K562 (cell line): Measurements from ENCODE around the gene THUMPD1. TPM values are rescaled to one million over a fixed set of nuclear protein-coding genes. Genes with fewer than 3 reads are reported as not detected.

ENCODE experiments used
- C11orf30 ChIP-seq: fragments of 450-650 bp; IDR thresholded peaks from 2 replicates; pipeline ENCODE4 v1.6.1; 2016; ENCODE audit warnings: low read depth, mild to moderate bottlenecking
- CBX5 ChIP-seq: IDR thresholded peaks from 2 replicates; pipeline ENCODE4 v1.6.1; 2014; ENCODE audit warnings: low read depth, borderline replicate concordance
- CTBP1 ChIP-seq: fragments of 450-650 bp; IDR thresholded peaks from 2 replicates; pipeline ENCODE4 v1.6.1; 2016; ENCODE audit warnings: borderline replicate concordance
- E2F4 ChIP-seq: sonication (generic); formaldehyde crosslinking; IDR thresholded peaks from 2 replicates; pipeline ENCODE4 v1.8.0; 2022; ENCODE audit warnings: mild to moderate bottlenecking, low read depth, missing genetic modification reagents
- HCFC1 ChIP-seq: IDR thresholded peaks from 2 replicates; pipeline ENCODE4 v1.6.1; 2012; ENCODE audit warnings: low read depth, low read length, improper control_type of control experiment
- HDAC1 ChIP-seq, 2 experiments: fragments of 450-650 bp; IDR thresholded peaks; 2 replicates each; pipeline ENCODE4 v1.6.1; 2016 to 2017; ENCODE audit warnings: inconsistent platforms in 1 of 2, mild to moderate bottlenecking in 1 of 2, moderate library complexity in 1 of 2
- HMGXB4 ChIP-seq: sonication (generic); formaldehyde crosslinking; IDR thresholded peaks from 2 replicates; pipeline ENCODE4 v1.8.1; 2023; ENCODE audit warnings: mild to moderate bottlenecking, missing genetic modification reagents
- MAZ ChIP-seq, 2 experiments: fragments of 450-650 bp in 1 of 2; sonication (generic) in 1 of 2; formaldehyde crosslinking; IDR thresholded peaks in 1 of 2; conservative IDR thresholded peaks in 1 of 2; 2 replicates each; pipeline versions ENCODE4 v1.4.0 to v1.5.0; 2020; ENCODE audit warnings: mild to moderate bottlenecking in 1 of 2, missing genetic modification reagents in 1 of 2
- MBD2 ChIP-seq: sonication (generic); IDR thresholded peaks from 2 replicates; pipeline ENCODE4 v1.6.1; 2016; ENCODE audit warnings: low read depth, borderline replicate concordance
- XRCC5 ChIP-seq: fragments of 200-400 bp; formaldehyde crosslinking; IDR thresholded peaks from 2 replicates; pipeline ENCODE4 v1.6.1; 2017; ENCODE audit warnings: low read depth, mild to moderate bottlenecking, low read length
- YY1 ChIP-seq, 3 experiments: IDR thresholded peaks; 2 replicates each; pipeline ENCODE4 v1.6.1; 2011; ENCODE audit warnings: low read length in 2 of 3, mild to moderate bottlenecking in 2 of 3, moderate library complexity in 2 of 3, borderline replicate concordance in 1 of 3, control low read depth in 1 of 3, low read depth in 1 of 3; ENCODE audit not compliant: insufficient read depth in 3 of 3, insufficient replicate concordance in 2 of 3, control insufficient read depth in 1 of 3, insufficient read length in 1 of 3; ENCODE audit errors: extremely low read depth in 1 of 3
- ZNF212 ChIP-seq: fragments of 450-650 bp; formaldehyde crosslinking; IDR thresholded peaks from 2 replicates; pipeline ENCODE4 v1.4.0; 2020; ENCODE audit warnings: mild to moderate bottlenecking
- ZNF79 ChIP-seq: fragments of 250-450 bp; sonication (Bioruptor Pico); IDR thresholded peaks from 2 replicates; pipeline ENCODE4 v1.4.0; 2020; ENCODE audit warnings: low read depth, mild to moderate bottlenecking, moderate library complexity
- polyA plus RNA-seq, 8 experiments: library from polyadenylated mRNA; depleted of rRNA in 4 of 8; stranded (reverse) in 5 of 8; unstranded in 3 of 8; fragments of >200 nt; fragmentation: Nextera tagmentation in 2 of 8; fragmentation: Illumina TruSeq in 1 of 8; extraction: Ambion mirVana in 2 of 8; extraction: Trizol in 1 of 8; gene quantifications; 2 replicates each; pipeline versions ENCODE4 v1.2.1 to v1.2.3, GENCODE V29; 2011 to 2014; ENCODE audit warnings: inconsistent platforms in 1 of 8, missing spikeins in 1 of 8
- total RNA-seq, 7 experiments: library from RNA; depleted of rRNA in 6 of 7; stranded (reverse); fragments of >200 nt in 6 of 7; fragmentation: Illumina TruSeq in 2 of 7; extraction: Trizol in 2 of 7; gene quantifications; 2 replicates each; pipeline versions ENCODE4 v1.2.1 to v1.2.3, GENCODE V29; 2011 to 2021; ENCODE audit warnings: low replicate concordance in 1 of 7

Gene THUMPD1
- total and polyA plus RNA-seq, 9 of the 15 experiments (the other 6 are each of a cell fraction or from before 2014, with no cell fraction given): 37.8 to 101 (median 56.8) TPM

- no peak; the same call in 1 of the 2 replicates for TF ChIP-seq E2F4 (CRISPR knock-in tag)
- no peak for TF ChIP-seq ZNF212 (CRISPR knock-in tag)
- TF ChIP-seq HMGXB4: peak; percentile 69
- peak; percentile 72; the same call in 1 of the 2 replicates for TF ChIP-seq CTBP1
- peak; percentile 72; the same call in 1 of the 2 replicates for TF ChIP-seq CBX5
- TF ChIP-seq ZNF79: no peak
- peak in 2 of 3 experiments; percentile 68 to 74 for TF ChIP-seq YY1 (IDR thresholded peaks at IDR 0.05; ENCODE audit: borderline replicate concordance in 1 of 3, control insufficient read depth in 1 of 3, extremely low read depth in 1 of 3, insufficient read depth in 3 of 3, insufficient read length in 1 of 3, insufficient replicate concordance in 2 of 3, low read depth in 1 of 3, low read length in 2 of 3)
- peak; percentile 86 for TF ChIP-seq HCFC1
- peak; percentile 97 for TF ChIP-seq C11orf30
- peak in 1 of 2 experiments; percentile 81; a peak in 2 of 4 replicates for TF ChIP-seq HDAC1 (IDR thresholded peaks at IDR 0.05)
- TF ChIP-seq MAZ (CRISPR knock-in tag; conservative IDR thresholded peaks at IDR 0.05 in 1 of 2, IDR thresholded peaks at IDR 0.05 in 1 of 2): peak; percentile 76 to 77; a peak in 3 of 4 replicates
- TF ChIP-seq XRCC5: peak; percentile 86
- peak; percentile 70; the same call in 1 of the 2 replicates for TF ChIP-seq MBD2
Measured at GRCh38 chr16:20741554-20742285, at the start of gene THUMPD1 (continued).
